Psoas muscle (tissue), 8 donors: Measurements from ENCODE around the gene SFTPB. TPM values are rescaled to one million over a fixed set of nuclear protein-coding genes. Genes with fewer than 3 reads are reported as not detected.

Source experiments
- ATAC-seq, 4 donors: fragments of 200-7000 bp; cut with Tn5 transposase; one replicate each; pipeline ENCODE4 v1.9.1; 2020; ENCODE audit warnings: moderate library complexity in 3 of 4, mild to moderate bottlenecking in 2 of 4
- DNase-seq, 2 donors: peaks; one replicate each; pipeline ENCODE4 v3.0.0-alpha.2; 2020
- H3K27ac ChIP-seq: fragments of 200-600 bp; one replicate; pipeline ENCODE4 v1.8.0; 2022
- H3K27me3 ChIP-seq, 3 donors: fragments of 200-600 bp in 1 of 3; one replicate each; pipeline versions ENCODE4 v1.6.1 to v1.8.0; 2013 to 2022; ENCODE audit warnings: low read length in 2 of 3, mild to moderate bottlenecking in 2 of 3, moderate library complexity in 1 of 3; ENCODE audit not compliant: insufficient read depth in 3 of 3
- H3K36me3 ChIP-seq, 2 donors: fragments of 200-600 bp in 1 of 2; one replicate each; pipeline versions ENCODE4 v1.6.1 to v1.8.0; 2013 to 2022; ENCODE audit warnings: low read depth in 1 of 2, mild to moderate bottlenecking in 1 of 2, moderate library complexity in 1 of 2; ENCODE audit not compliant: insufficient read depth in 1 of 2
- H3K4me1 ChIP-seq: fragments of 200-600 bp; one replicate; pipeline ENCODE4 v1.8.0; 2022
- H3K4me3 ChIP-seq: fragments of 200-600 bp; one replicate; pipeline ENCODE4 v1.8.0; 2022; ENCODE audit warnings: mild to moderate bottlenecking
- H3K9me3 ChIP-seq: fragments of 200-600 bp; one replicate; pipeline ENCODE4 v1.8.0; 2022
- CTCF ChIP-seq: fragments of 200-600 bp; IDR thresholded peaks from one replicate; pipeline ENCODE4 v1.8.0; 2022; ENCODE audit warnings: antibody characterized with exemption
- WGBS, 3 donors: extraction: QIAGEN DNeasy Blood & Tissue Kit; methylation state at CpG; one replicate each; pipeline versions ENCODE4 v1.1.6 to v1.1.7; 2013; 5-methylcytosine and 5-hydroxymethylcytosine counted together
- intact Hi-C, 2 donors: fragments of 100-400 bp; cut with DNase I; formaldehyde crosslinking; loops; one replicate each; pipeline versions ENCODE4 v1.11.0 to v1.14.2; 2022
- polyA plus RNA-seq, 3 donors: library from polyadenylated mRNA; stranded (reverse); fragments of 200-250 nt; gene quantifications; one replicate each; pipeline ENCODE4 v1.2.3, GENCODE V29; 2013
- total RNA-seq, 4 donors: library from RNA; stranded (reverse); fragmentation: NEBNext Ultra II Directional in 2 of 4; extraction: Animal tissue kit (Norgen Biotek cat#: 25700) in 2 of 4; gene quantifications; one replicate each; pipeline versions ENCODE4 v1.2.1 to v1.2.4, GENCODE V29; 2021 to 2023
- donor health status: healthy with polysubstance abuse.
- donor health status: DM: no; HTN: no; CAD: no; lungs with moderate emphysema.
- donor health status: Bipolar disorder and iron deficiency.
- donor health status: healthy.
- donor health status: DM: yes; HTN: yes; CAD: no.
- donor health status: DM: no; HTN: no; CAD: no.
- donor health status: DM: no; HTN: no; CAD: no.
- donor health status: DM: yes; HTN: yes; CAD: no.

SFTPB gene
- total and polyA plus RNA-seq, 7 donors: 0.04 to 1.5 (median 0.98) TPM

- Histone ChIP-seq H3K27ac (no peak overlapping the region), H3K36me3 (no peaks in the 10 kb centered on the region), H3K9me3 (no peaks in the 10 kb centered on the region), H3K4me1 (peaks cover 5% of the 10 kb centered on the region), H3K4me3 (no peak overlapping the region), H3K27me3 (no peaks in the 10 kb centered on the region)
- DNase-seq (peak in 1 of 2 donors; percentile 8), ATAC-seq (no peak)
- intact Hi-C loops: no loop called here
- WGBS, 3 donors: 69 to 91% (median 85%) methylated on average over 8 of the region's 8 CpGs
- TF ChIP-seq CTCF: no peak
Observed at GRCh38 chr2:85698880-85699254, 30.9 kb upstream of the SFTPB start.

GRCh38 chr2:85698184-85698879 lies 30.3 kb upstream of the SFTPB start:
- H3K27ac ChIP-seq: no peak overlapping the region
- H3K27me3 ChIP-seq: no peaks in the 10 kb centered on the region
- H3K9me3 ChIP-seq: no peaks in the 10 kb centered on the region
- peaks cover 5% of the 10 kb centered on the region for H3K4me1 ChIP-seq
- 59 to 69% (median 68%) methylated on average over 11 of the region's 11 CpGs for WGBS, 3 donors
- H3K36me3 ChIP-seq: no peaks in the 10 kb centered on the region
- ATAC-seq (no peak), DNase-seq (no peak)
- intact Hi-C loops: no loop called here
- no peak for TF ChIP-seq CTCF
- H3K4me3 ChIP-seq: no peak overlapping the region

GRCh38 chr2:85697716-85698115 lies 29.7 kb upstream of the SFTPB start:
- H3K9me3 ChIP-seq: no peaks in the 10 kb centered on the region
- no peaks in the 10 kb centered on the region for H3K27me3 ChIP-seq
- H3K4me1 ChIP-seq: peaks cover 5% of the 10 kb centered on the region
- DNase-seq (no peak), ATAC-seq (no peak)
- H3K36me3 ChIP-seq: no peaks in the 10 kb centered on the region
- TF ChIP-seq CTCF: no peak
- WGBS, 3 donors: 30 to 70% (median 57%) methylated on average over 2 of the region's 2 CpGs
- no peak overlapping the region for H3K27ac ChIP-seq
- intact Hi-C loops: no loop called here
- no peak overlapping the region for H3K4me3 ChIP-seq

- Histone ChIP-seq H3K36me3 (no peaks in the 10 kb centered on the region), H3K4me3 (no peak overlapping the region), H3K4me1 (peaks cover 4% of the 10 kb centered on the region), H3K27me3 (no peaks in the 10 kb centered on the region), H3K9me3 (no peaks in the 10 kb centered on the region), H3K27ac (no peak overlapping the region)
- intact Hi-C loops: no loop called here
- DNase-seq (no peak), ATAC-seq (no peak)
- no peak for TF ChIP-seq CTCF
- WGBS, 3 donors: 64 to 96% (median 79%) methylated on average over 3 of the region's 3 CpGs
Observed at GRCh38 chr2:85697096-85697495, 29.1 kb upstream of the SFTPB start.
